Pancreas (tissue), 10 donors: ENCODE results near the gene ST6GALNAC6. TPM values are rescaled to one million over a fixed set of nuclear protein-coding genes. Genes with fewer than 3 reads are reported as not detected.

Source experiments
- ATAC-seq, 4 donors: fragments of 200-7000 bp; cut with Tn5 transposase; one replicate each; pipeline versions ENCODE4 v1.8.0 to v1.9.1; 2020; ENCODE audit warnings: mild to moderate bottlenecking in 4 of 4, moderate library complexity in 4 of 4
- DNase-seq, 6 donors: peaks; one replicate each; pipeline ENCODE4 v3.0.0-alpha.2; 2020
- FAIRE-seq: peaks from 2 replicates; lab custom pipeline; 2012; peaks lifted over from hg19 to GRCh38; lab: Jason Lieb, UNC
- H3K27ac ChIP-seq, 4 donors: fragments of 200-600 bp; sonication (generic); 1 replicate in 3 of 4; 2 replicates in 1 of 4; pipeline versions ENCODE4 v1.5.0 to v1.8.0; 2020
- H3K27me3 ChIP-seq, 4 donors: fragments of 200-600 bp; one replicate each; pipeline ENCODE4 v1.8.0; 2021
- H3K36me3 ChIP-seq, 3 donors: fragments of 200-600 bp; sonication (generic) in 1 of 3; one replicate each; pipeline versions ENCODE4 v1.5.0 to v1.8.0; 2020 to 2021
- H3K4me1 ChIP-seq, 3 donors: fragments of 200-600 bp; one replicate each; pipeline ENCODE4 v1.8.0; 2021
- H3K4me3 ChIP-seq, 4 donors: fragments of 200-600 bp; sonication (generic) in 2 of 4; one replicate each; pipeline versions ENCODE4 v1.5.0 to v1.8.0; 2020 to 2021
- H3K9me3 ChIP-seq, 4 donors: fragments of 200-600 bp; one replicate each; pipeline ENCODE4 v1.8.0; 2021
- CTCF ChIP-seq, 4 donors: fragments of 200-600 bp; sonication (generic) in 3 of 4; IDR thresholded peaks; one replicate each; pipeline versions ENCODE4 v1.5.0 to v1.8.0; 2021; ENCODE audit warnings: antibody characterized with exemption in 4 of 4
- WGBS, 2 donors: extraction: QIAGEN DNeasy Blood & Tissue Kit; methylation state at CpG; one replicate each; pipeline ENCODE4 v1.1.7; 2013; 5-methylcytosine and 5-hydroxymethylcytosine counted together
- intact Hi-C, 3 donors: fragments of 100-400 bp; cut with DNase I; formaldehyde crosslinking; loops; one replicate each; pipeline versions ENCODE4 v1.11.1 to v1.14.2; 2022
- polyA plus RNA-seq, 2 donors: library from polyadenylated mRNA; stranded (reverse); fragments of 200-250 nt; gene quantifications; one replicate each; pipeline ENCODE4 v1.2.3, GENCODE V29; 2013
- total RNA-seq, 6 donors: library from RNA; stranded (reverse); fragmentation: NEBNext Ultra II Directional in 4 of 6; extraction: Animal tissue kit (Norgen Biotek cat#: 25700) in 4 of 6; gene quantifications; one replicate each; pipeline versions ENCODE4 v1.2.1 to v1.2.4, GENCODE V29; 2021 to 2023
- donor health status: healthy with polysubstance abuse.
- donor health status: DM: no; HTN: no; CAD: no; lungs with moderate emphysema.
- donor health status: DM: no; HTN: no; CAD: no.
- donor health status: control.
- donor health status: control.
- donor health status: Bipolar disorder and iron deficiency.
- donor health status: DM: yes; HTN: yes; CAD: no.
- donor health status: DM: no; HTN: no; CAD: no.
- donor health status: DM: no; HTN: no; CAD: no.
- donor health status: DM: yes; HTN: yes; CAD: no.

The ST6GALNAC6 gene
- total and polyA plus RNA-seq, 8 donors, result 20.7 to 35.7 (median 27.0) TPM

GRCh38 chr9:127850286-127850830 is 49.0 kb downstream of the ST6GALNAC6 start:
- Histone ChIP-seq H3K36me3 (no peaks in the 10 kb centered on the region), H3K27ac (no peak overlapping the region), H3K9me3 (no peaks in the 10 kb centered on the region), H3K27me3 (no peaks in the 10 kb centered on the region), H3K4me1 (no peaks in the 10 kb centered on the region), H3K4me3 (peak overlapping the region in 1 of 4 donors; percentile 17)
- DNase-seq (no peak), ATAC-seq (no peak), FAIRE-seq (no peak)
- intact Hi-C loops, result no loop called here
- TF ChIP-seq CTCF (IDR thresholded peaks at IDR 0.05), result no peak
- 83 to 87% methylated on average over 17 of the region's 17 CpGs for WGBS, 2 donors

- no peak for TF ChIP-seq CTCF (IDR thresholded peaks at IDR 0.05)
- no peak overlapping the region for H3K27ac ChIP-seq
- no peaks in the 10 kb centered on the region for H3K4me1 ChIP-seq
- H3K4me3 ChIP-seq, result no peak overlapping the region
- H3K27me3 ChIP-seq, result no peaks in the 10 kb centered on the region
- no peak for DNase-seq
- no peak for FAIRE-seq
- H3K9me3 ChIP-seq, result no peaks in the 10 kb centered on the region
- intact Hi-C loops, result no loop called here
- WGBS, 2 donors, result 87% methylated on average over 10 of the region's 10 CpGs
- H3K36me3 ChIP-seq, result no peaks in the 10 kb centered on the region
- ATAC-seq, result no peak
Observed at GRCh38 chr9:127848756-127849504, 50.5 kb downstream of the ST6GALNAC6 start.

- DNase-seq (no peak), ATAC-seq (no peak), FAIRE-seq (no peak)
- no peaks in the 10 kb centered on the region for H3K9me3 ChIP-seq
- intact Hi-C loops, result no loop called here
- H3K4me1 ChIP-seq, result no peaks in the 10 kb centered on the region
- H3K27ac ChIP-seq, result no peak overlapping the region
- no peaks in the 10 kb centered on the region for H3K36me3 ChIP-seq
- 79 to 81% methylated on average over 12 of the region's 12 CpGs for WGBS, 2 donors
- H3K4me3 ChIP-seq, result no peak overlapping the region
- no peak for TF ChIP-seq CTCF (IDR thresholded peaks at IDR 0.05)
- H3K27me3 ChIP-seq, result no peaks in the 10 kb centered on the region
Observed at GRCh38 chr9:127847833-127848755, 51.3 kb downstream of the ST6GALNAC6 start.

GRCh38 chr9:127847178-127847510 is 52.3 kb downstream of the ST6GALNAC6 start:
- H3K36me3 ChIP-seq, result no peaks in the 10 kb centered on the region
- 60 to 61% methylated on average over 6 of the region's 6 CpGs for WGBS, 2 donors
- no peaks in the 10 kb centered on the region for H3K9me3 ChIP-seq
- peak overlapping the region in 1 of 4 donors; percentile 28 for H3K27ac ChIP-seq
- no peak overlapping the region for H3K4me3 ChIP-seq
- peak in 3 of 4 donors; percentile 20 to 22 (median 21) for ATAC-seq
- no peak for TF ChIP-seq CTCF (IDR thresholded peaks at IDR 0.05)
- intact Hi-C loops, result no loop called here
- H3K27me3 ChIP-seq, result no peaks in the 10 kb centered on the region
- DNase-seq, result no peak
- H3K4me1 ChIP-seq, result no peaks in the 10 kb centered on the region
- no peak for FAIRE-seq
